PC-9 (cell line): ENCODE measurements around the gene SLC24A4. TPM values are rescaled to one million over a fixed set of nuclear protein-coding genes. Genes with fewer than 3 reads are reported as not detected.

Experiments used
- BruUV-seq: library from RNA; stranded (reverse); fragments of 400-500 nt; replicated peaks from 2 replicates; lab custom pipeline; 2021; lab: Mats Ljungman, UMichigan
- CTCF ChIA-PET: fragments of 300-600 bp; sonication (Branson Sonifier 250); formaldehyde crosslinking; loops from one replicate; lab custom pipeline; 2022; ENCODE audit warnings: antibody characterized with exemption; lab: Charles Lee
- POLR2A ChIA-PET: fragments of 300-600 bp; sonication (Branson Sonifier 250); formaldehyde crosslinking; loops from one replicate; lab custom pipeline; 2022; ENCODE audit warnings: antibody characterized with exemption; ENCODE audit not compliant: unreplicated experiment; lab: Charles Lee
- DNase-seq, 2 experiments: peaks; one replicate each; pipeline versions ENCODE4 v3.0.0 to v3.0.0-alpha.2; 2015 to 2022; ENCODE audit warnings: mixed read lengths in 1 of 2
- H2AFZ ChIP-seq: fragments of 200-600 bp; sonication (generic); 2 replicates; pipeline ENCODE4 v1.8.1; 2017; ENCODE audit warnings: antibody characterized with exemption
- H3F3A ChIP-seq: fragments of 200-600 bp; sonication (generic); 2 replicates; pipeline ENCODE4 v1.8.1; 2017; ENCODE audit warnings: antibody characterized with exemption, mild to moderate bottlenecking, low read depth; ENCODE audit not compliant: insufficient read depth
- H3K27ac ChIP-seq: fragments of 200-600 bp; sonication (generic); 2 replicates; pipeline ENCODE4 v1.6.1; 2016; ENCODE audit warnings: mixed run types
- H3K27me3 ChIP-seq: fragments of 200-600 bp; sonication (generic); 2 replicates; pipeline ENCODE4 v1.6.1; 2016; ENCODE audit warnings: low read depth, mixed run types; ENCODE audit not compliant: insufficient read depth
- H3K36me3 ChIP-seq: fragments of 200-600 bp; sonication (generic); 2 replicates; pipeline ENCODE4 v1.6.1; 2016; ENCODE audit warnings: low read depth, mixed run types
- H3K4me1 ChIP-seq: fragments of 200-600 bp; sonication (generic); replicated peaks from 2 replicates; pipeline ENCODE4 v1.6.1; 2016; ENCODE audit warnings: mixed run types; ENCODE audit not compliant: insufficient read depth
- H3K4me2 ChIP-seq: fragments of 200-600 bp; sonication (generic); 2 replicates; pipeline ENCODE4 v1.6.1; 2017; ENCODE audit warnings: mixed run types
- H3K4me3 ChIP-seq: fragments of 200-600 bp; sonication (generic); 2 replicates; pipeline ENCODE4 v1.6.1; 2016; ENCODE audit warnings: mixed run types
- H3K79me2 ChIP-seq: fragments of 200-600 bp; sonication (generic); 2 replicates; pipeline ENCODE4 v1.6.1; 2017; ENCODE audit warnings: low read depth, mixed run types
- H3K9me2 ChIP-seq: fragments of 200-600 bp; sonication (generic); 2 replicates; pipeline ENCODE4 v1.8.1; 2017; ENCODE audit warnings: mild to moderate bottlenecking; ENCODE audit not compliant: insufficient read depth
- H3K9me3 ChIP-seq: fragments of 200-600 bp; sonication (generic); 2 replicates; pipeline ENCODE4 v1.8.1; 2016; ENCODE audit warnings: low read depth; ENCODE audit not compliant: insufficient read depth
- H4K20me1 ChIP-seq: fragments of 200-600 bp; sonication (generic); 2 replicates; pipeline ENCODE4 v1.8.1; 2017; ENCODE audit not compliant: insufficient read depth
- EZH2 ChIP-seq: fragments of 200-600 bp; sonication (generic); IDR thresholded peaks from 2 replicates; pipeline ENCODE4 v1.8.0; 2017; ENCODE audit warnings: antibody characterized with exemption, low read depth
- intact Hi-C: fragments of 100-400 bp; cut with micrococcal nuclease; formaldehyde crosslinking; loops from one replicate; pipeline ENCODE4 v1.10.0; 2022; ENCODE audit not compliant: unreplicated experiment
- total RNA-seq: library from RNA; stranded (reverse); gene quantifications from 2 replicates; pipeline ENCODE4 v1.2.3, GENCODE V29; 2021
- TF ChIP-seq, protein P1 (sequence below): fragments of 200-600 bp; sonication (generic); conservative IDR thresholded peaks from 2 replicates; pipeline ENCODE4 v1.6.1; 2017; ENCODE audit warnings: mixed run types, antibody characterized with exemption, mild to moderate bottlenecking, moderate library complexity

The SLC24A4 gene
- total RNA-seq, 1 experiment from 2014 or later: not detected

DNA sequence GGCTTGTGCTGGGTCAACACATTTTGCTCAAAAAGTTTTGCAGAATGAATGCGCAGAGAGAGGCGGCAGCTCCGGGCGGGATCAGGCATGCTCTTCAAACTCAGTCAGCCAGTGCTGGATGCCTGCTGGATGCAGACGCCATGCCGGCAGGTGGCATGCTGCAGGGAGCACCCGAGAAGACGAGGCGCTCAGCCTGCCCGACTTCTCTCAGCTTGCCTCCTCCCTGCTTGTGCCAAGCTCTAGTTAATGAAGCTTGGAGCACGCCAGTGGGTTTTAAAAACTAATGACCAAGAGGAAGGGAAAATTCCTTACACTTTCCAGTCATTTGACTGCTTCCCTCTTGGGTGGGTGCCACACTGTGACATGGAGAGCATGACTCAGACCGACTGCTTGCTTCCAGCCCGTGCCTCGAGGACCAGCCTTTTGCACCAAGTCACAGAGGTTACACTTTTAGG, 39.8 kb downstream of the SLC24A4 start:
- no peak overlapping the region for H3K4me2 ChIP-seq

DNA sequence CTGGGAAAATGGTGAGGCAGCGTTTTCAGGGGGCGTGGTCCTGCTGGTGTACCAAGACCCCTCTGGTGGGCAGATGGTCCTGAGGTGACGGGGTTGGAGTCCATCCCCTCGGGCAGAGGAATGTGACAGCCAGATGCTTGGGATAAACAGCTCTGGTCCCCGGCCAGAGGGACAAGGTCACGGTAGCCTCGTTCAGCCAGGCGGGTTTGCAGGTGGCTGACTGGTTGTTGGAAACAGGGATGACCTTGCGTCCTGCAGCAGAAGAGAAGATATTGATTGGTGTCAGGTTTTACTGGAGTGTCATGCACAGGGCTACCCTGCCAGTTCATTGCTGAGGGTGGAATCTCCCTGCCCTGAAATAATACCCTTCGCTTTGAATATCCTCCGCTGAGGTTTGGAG, 43.3 kb downstream of the SLC24A4 start:
- no peaks in the 10 kb centered on the region for H3F3A ChIP-seq
- BruUV-seq: no TSS peak
- H3K79me2 ChIP-seq: no peaks in the 10 kb centered on the region
- no peak for TF ChIP-seq EZH2
- TF ChIP-seq, protein P1, sequence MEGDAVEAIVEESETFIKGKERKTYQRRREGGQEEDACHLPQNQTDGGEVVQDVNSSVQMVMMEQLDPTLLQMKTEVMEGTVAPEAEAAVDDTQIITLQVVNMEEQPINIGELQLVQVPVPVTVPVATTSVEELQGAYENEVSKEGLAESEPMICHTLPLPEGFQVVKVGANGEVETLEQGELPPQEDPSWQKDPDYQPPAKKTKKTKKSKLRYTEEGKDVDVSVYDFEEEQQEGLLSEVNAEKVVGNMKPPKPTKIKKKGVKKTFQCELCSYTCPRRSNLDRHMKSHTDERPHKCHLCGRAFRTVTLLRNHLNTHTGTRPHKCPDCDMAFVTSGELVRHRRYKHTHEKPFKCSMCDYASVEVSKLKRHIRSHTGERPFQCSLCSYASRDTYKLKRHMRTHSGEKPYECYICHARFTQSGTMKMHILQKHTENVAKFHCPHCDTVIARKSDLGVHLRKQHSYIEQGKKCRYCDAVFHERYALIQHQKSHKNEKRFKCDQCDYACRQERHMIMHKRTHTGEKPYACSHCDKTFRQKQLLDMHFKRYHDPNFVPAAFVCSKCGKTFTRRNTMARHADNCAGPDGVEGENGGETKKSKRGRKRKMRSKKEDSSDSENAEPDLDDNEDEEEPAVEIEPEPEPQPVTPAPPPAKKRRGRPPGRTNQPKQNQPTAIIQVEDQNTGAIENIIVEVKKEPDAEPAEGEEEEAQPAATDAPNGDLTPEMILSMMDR: no peak
- H3K27me3 ChIP-seq: peaks cover 11% of the 10 kb centered on the region; the same call in 1 of the 2 replicates
- no peak overlapping the region for H3K27ac ChIP-seq
- no peaks in the 10 kb centered on the region for H3K4me1 ChIP-seq
- no peak for DNase-seq
- POLR2A ChIA-PET: no interaction called here
- H3K9me3 ChIP-seq: no peaks in the 10 kb centered on the region
- H2AFZ ChIP-seq: no peak overlapping the region
- intact Hi-C loops: no loop called here
- CTCF ChIA-PET: no interaction called here
- no peaks in the 10 kb centered on the region for H4K20me1 ChIP-seq
- H3K4me2 ChIP-seq: no peak overlapping the region
- no peaks in the 10 kb centered on the region for H3K36me3 ChIP-seq
- no peak overlapping the region for H3K4me3 ChIP-seq
- H3K9me2 ChIP-seq: no peaks in the 10 kb centered on the region

More for the DNA sequence above, 39.8 kb downstream of the SLC24A4 start:
- Histone ChIP-seq H3K4me3 (no peak overlapping the region), H4K20me1 (no peaks in the 10 kb centered on the region), H3K27ac (no peak overlapping the region), H3K36me3 (no peaks in the 10 kb centered on the region), H3F3A (no peaks in the 10 kb centered on the region), H3K9me2 (no peaks in the 10 kb centered on the region), H2AFZ (no peak overlapping the region), H3K9me3 (no peaks in the 10 kb centered on the region), H3K4me1 (no peaks in the 10 kb centered on the region), H3K27me3 (peaks cover 20% of the 10 kb centered on the region; the same call in 1 of the 2 replicates), H3K79me2 (no peaks in the 10 kb centered on the region)
- CTCF ChIA-PET: no interaction called here
- peak in 1 of 2 experiments; percentile 8 for DNase-seq
- POLR2A ChIA-PET: no interaction called here
- no peak for TF ChIP-seq EZH2
- TF ChIP-seq, protein P1: no peak
- no TSS peak for BruUV-seq
- intact Hi-C loops: no loop called here

DNA sequence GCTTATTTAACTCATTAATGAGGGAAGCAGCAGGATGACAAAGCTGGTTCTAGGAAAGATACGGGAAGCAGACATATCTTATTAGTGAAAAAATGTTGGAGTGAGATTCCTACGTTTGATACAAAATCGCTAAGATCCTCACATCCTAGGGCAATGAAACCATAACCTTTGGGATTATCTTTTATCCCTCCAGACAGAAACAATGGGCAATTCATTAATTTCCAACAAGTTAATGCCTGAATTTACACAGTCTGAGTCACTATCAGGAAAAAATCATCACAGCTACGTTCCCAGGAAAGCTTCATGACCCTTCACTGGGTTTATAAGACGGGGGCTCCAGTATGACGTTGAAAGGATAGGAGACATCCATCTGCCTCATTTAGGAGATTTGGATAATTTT, 45.0 kb downstream of the SLC24A4 start:
- no TSS peak for BruUV-seq
- H3K4me1 ChIP-seq: no peaks in the 10 kb centered on the region
- no peak for TF ChIP-seq EZH2
- TF ChIP-seq, protein P1: no peak
- no peak overlapping the region for H3K27ac ChIP-seq
- ChIA-PET POLR2A (no interaction called here), CTCF (no interaction called here)
- H4K20me1 ChIP-seq: no peaks in the 10 kb centered on the region
- H3K36me3 ChIP-seq: no peaks in the 10 kb centered on the region
- H3K9me3 ChIP-seq: no peaks in the 10 kb centered on the region
- no peak for DNase-seq
- H3K4me2 ChIP-seq: no peak overlapping the region
- no peaks in the 10 kb centered on the region for H3F3A ChIP-seq
- H3K79me2 ChIP-seq: no peaks in the 10 kb centered on the region
- intact Hi-C loops: no loop called here
- no peak overlapping the region for H2AFZ ChIP-seq
- no peaks in the 10 kb centered on the region for H3K9me2 ChIP-seq
- H3K27me3 ChIP-seq: no peaks in the 10 kb centered on the region
- no peak overlapping the region for H3K4me3 ChIP-seq
